OCI-LY7 (cell line): Measurements from ENCODE around the gene GPS1.

Experiments used
- CTCF ChIP-seq: fragments of 200-600 bp; sonication (generic); conservative IDR thresholded peaks from 2 replicates; pipeline ENCODE4 v1.5.1; 2014; ENCODE audit warnings: mild to moderate bottlenecking, antibody characterized with exemption, low read length, moderate library complexity, mixed read lengths
- EZH2phosphoT487 ChIP-seq: fragments of 200-600 bp; sonication (generic); IDR thresholded peaks from 2 replicates; pipeline ENCODE4 v1.6.1; 2018; ENCODE audit warnings: low read depth, borderline replicate concordance, mild to moderate bottlenecking, mixed run types, antibody characterized with exemption, low read length, moderate library complexity, mixed read lengths

- TF ChIP-seq CTCF (no peak), EZH2phosphoT487 (no peak)
These were observed 32.0 kb downstream of the GPS1 start for GRCh38 chr17:82083533-82084359.
